K562 (cell line): ENCODE measurements around the gene DENND1A. TPM values are rescaled to one million over a fixed set of nuclear protein-coding genes. Genes with fewer than 3 reads are reported as not detected.

Experiments used
- ASH1L ChIP-seq: fragments of 450-650 bp; IDR thresholded peaks from 2 replicates; pipeline ENCODE4 v1.6.1; 2018; ENCODE audit warnings: borderline replicate concordance, mild to moderate bottlenecking, low read depth; ENCODE audit not compliant: partially characterized antibody
- BHLHE40 ChIP-seq: IDR thresholded peaks from 2 replicates; pipeline ENCODE4 v1.6.1; 2011; ENCODE audit warnings: low read length, improper control_type of control experiment
- CREM ChIP-seq: IDR thresholded peaks from 2 replicates; pipeline ENCODE4 v1.6.1; 2014; ENCODE audit warnings: antibody characterized with exemption, low read depth
- ETV5 ChIP-seq: sonication (generic); formaldehyde crosslinking; IDR thresholded peaks from 2 replicates; pipeline ENCODE4 v1.4.0; 2020; ENCODE audit warnings: low read depth, mild to moderate bottlenecking, missing genetic modification reagents
- FOSL1 ChIP-seq: fragments of 200-800 bp; sonication (Bioruptor generic); conservative IDR thresholded peaks from 2 replicates; pipeline ENCODE4 v1.6.1; 2016; ENCODE audit warnings: missing genetic modification characterization, missing compliant biosample characterization
- FOXA3 ChIP-seq, 2 experiments: fragments of 450-650 bp in 1 of 2; sonication (generic) in 1 of 2; formaldehyde crosslinking; IDR thresholded peaks in 1 of 2; conservative IDR thresholded peaks in 1 of 2; 2 replicates each; pipeline versions ENCODE4 v1.4.0 to v1.8.0; 2020 to 2022; ENCODE audit warnings: mild to moderate bottlenecking in 2 of 2, missing genetic modification reagents in 1 of 2
- GTF2E2 ChIP-seq: fragments of 200-800 bp; sonication (Bioruptor generic); IDR thresholded peaks from 2 replicates; pipeline ENCODE4 v1.6.1; 2016; ENCODE audit warnings: missing genetic modification characterization, missing compliant biosample characterization
- MAZ ChIP-seq, 2 experiments: fragments of 450-650 bp in 1 of 2; sonication (generic) in 1 of 2; formaldehyde crosslinking; IDR thresholded peaks in 1 of 2; conservative IDR thresholded peaks in 1 of 2; 2 replicates each; pipeline versions ENCODE4 v1.4.0 to v1.5.0; 2020; ENCODE audit warnings: mild to moderate bottlenecking in 1 of 2, missing genetic modification reagents in 1 of 2
- NCOA6 ChIP-seq: fragments of 450-650 bp; IDR thresholded peaks from 2 replicates; pipeline ENCODE4 v1.6.1; 2017; ENCODE audit warnings: mild to moderate bottlenecking
- NFIC ChIP-seq: fragments of 450-650 bp; IDR thresholded peaks from 2 replicates; pipeline ENCODE4 v1.6.1; 2017; ENCODE audit warnings: mild to moderate bottlenecking, inconsistent platforms
- SAFB ChIP-seq: fragments of 200-400 bp; formaldehyde crosslinking; IDR thresholded peaks from 2 replicates; pipeline ENCODE4 v1.6.1; 2017; ENCODE audit warnings: low read depth, low read length, borderline replicate concordance
- SMC3 ChIP-seq: conservative IDR thresholded peaks from 2 replicates; pipeline ENCODE4 v1.6.1; 2011; ENCODE audit warnings: low read depth, low read length, improper control_type of control experiment; ENCODE audit not compliant: insufficient read depth
- SRF ChIP-seq, 2 experiments: fragments of 250-450, 450-650 bp in 1 of 2; sonication (Bioruptor Pico) in 1 of 2; sonication (generic) in 1 of 2; formaldehyde crosslinking; IDR thresholded peaks; 2 replicates each; pipeline versions ENCODE4 v1.5.0 to v1.5.1; 2020 to 2022; ENCODE audit warnings: mild to moderate bottlenecking in 1 of 2, missing genetic modification reagents in 1 of 2
- ZBTB17 ChIP-seq: fragments of 450-650 bp; formaldehyde crosslinking; IDR thresholded peaks from 2 replicates; pipeline ENCODE4 v1.4.0; 2020; ENCODE audit warnings: mild to moderate bottlenecking
- ZBTB7A ChIP-seq: IDR thresholded peaks from 2 replicates; pipeline ENCODE4 v1.6.1; 2011; ENCODE audit warnings: low read depth, mild to moderate bottlenecking, low read length, moderate library complexity, borderline replicate concordance; ENCODE audit not compliant: control insufficient read depth
- polyA plus RNA-seq, 8 experiments: library from polyadenylated mRNA; depleted of rRNA in 4 of 8; stranded (reverse) in 5 of 8; unstranded in 3 of 8; fragments of >200 nt; fragmentation: Nextera tagmentation in 2 of 8; fragmentation: Illumina TruSeq in 1 of 8; extraction: Ambion mirVana in 2 of 8; extraction: Trizol in 1 of 8; gene quantifications; 2 replicates each; pipeline versions ENCODE4 v1.2.1 to v1.2.3, GENCODE V29; 2011 to 2014; ENCODE audit warnings: inconsistent platforms in 1 of 8, missing spikeins in 1 of 8
- total RNA-seq, 7 experiments: library from RNA; depleted of rRNA in 6 of 7; stranded (reverse); fragments of >200 nt in 6 of 7; fragmentation: Illumina TruSeq in 2 of 7; extraction: Trizol in 2 of 7; gene quantifications; 2 replicates each; pipeline versions ENCODE4 v1.2.1 to v1.2.3, GENCODE V29; 2011 to 2021; ENCODE audit warnings: low replicate concordance in 1 of 7
- TF ChIP-seq, protein P1 (sequence below), 2 experiments: IDR thresholded peaks; 2 replicates each; pipeline ENCODE4 v1.6.1; 2012; ENCODE audit warnings: improper control_type of control experiment in 2 of 2, low read depth in 2 of 2, low read length in 2 of 2, borderline replicate concordance in 1 of 2
- TF ChIP-seq, protein P2 (sequence below): fragments of 250-450 bp; sonication (Bioruptor Pico); IDR thresholded peaks from 2 replicates; pipeline ENCODE4 v1.5.0; 2020; ENCODE audit warnings: mild to moderate bottlenecking, borderline replicate concordance
- TF ChIP-seq, protein P3 (sequence below), 2 experiments: fragments of 450-650 bp; IDR thresholded peaks; 2 replicates each; pipeline ENCODE4 v1.6.1; 2018; ENCODE audit warnings: mild to moderate bottlenecking in 2 of 2, low read depth in 1 of 2; ENCODE audit not compliant: partially characterized antibody in 2 of 2

The DENND1A gene
- total and polyA plus RNA-seq, 9 of the 15 experiments (the other 6 are each of a cell fraction or from before 2014, with no cell fraction given) = 7.6 to 29.5 (median 15.7) TPM

DNA sequence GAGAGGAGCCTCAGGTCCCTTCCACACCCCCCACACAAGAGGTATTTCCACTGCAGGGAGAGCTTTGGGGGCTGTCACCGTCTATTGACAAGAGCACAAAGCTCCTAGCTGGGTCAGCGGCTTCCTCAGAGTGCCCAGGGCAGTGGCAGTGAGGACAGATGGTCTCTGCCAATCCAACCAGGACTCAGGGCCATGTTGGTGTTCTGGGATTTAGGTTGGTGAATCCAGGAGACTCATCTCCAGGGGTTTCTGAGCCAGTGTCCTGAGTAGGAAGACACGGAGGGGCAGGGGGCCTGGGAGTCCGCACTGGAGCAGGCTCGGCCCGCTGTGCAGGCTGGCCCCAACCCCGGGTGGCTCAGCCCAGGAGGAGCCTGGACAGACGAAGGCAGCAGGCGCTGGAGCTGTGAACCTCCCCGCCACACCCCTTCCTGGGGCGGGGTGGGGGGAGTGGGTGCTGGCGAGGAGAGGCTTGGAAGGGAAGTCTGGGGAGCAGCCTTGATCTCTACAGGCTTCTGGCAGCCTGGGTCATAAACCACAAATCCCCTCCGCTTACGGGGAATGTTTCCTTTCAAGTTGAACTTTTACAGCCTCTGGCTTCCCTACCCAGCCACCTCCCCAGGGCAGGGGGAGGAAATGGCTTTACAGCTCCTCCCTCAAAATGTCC is 554.3 kb downstream of the DENND1A start (continued):
- TF ChIP-seq ZBTB7A = no peak
- TF ChIP-seq SAFB = no peak
- TF ChIP-seq ETV5 (CRISPR knock-in tag) = no peak
- no peak for TF ChIP-seq NFIC
- TF ChIP-seq, protein P1, sequence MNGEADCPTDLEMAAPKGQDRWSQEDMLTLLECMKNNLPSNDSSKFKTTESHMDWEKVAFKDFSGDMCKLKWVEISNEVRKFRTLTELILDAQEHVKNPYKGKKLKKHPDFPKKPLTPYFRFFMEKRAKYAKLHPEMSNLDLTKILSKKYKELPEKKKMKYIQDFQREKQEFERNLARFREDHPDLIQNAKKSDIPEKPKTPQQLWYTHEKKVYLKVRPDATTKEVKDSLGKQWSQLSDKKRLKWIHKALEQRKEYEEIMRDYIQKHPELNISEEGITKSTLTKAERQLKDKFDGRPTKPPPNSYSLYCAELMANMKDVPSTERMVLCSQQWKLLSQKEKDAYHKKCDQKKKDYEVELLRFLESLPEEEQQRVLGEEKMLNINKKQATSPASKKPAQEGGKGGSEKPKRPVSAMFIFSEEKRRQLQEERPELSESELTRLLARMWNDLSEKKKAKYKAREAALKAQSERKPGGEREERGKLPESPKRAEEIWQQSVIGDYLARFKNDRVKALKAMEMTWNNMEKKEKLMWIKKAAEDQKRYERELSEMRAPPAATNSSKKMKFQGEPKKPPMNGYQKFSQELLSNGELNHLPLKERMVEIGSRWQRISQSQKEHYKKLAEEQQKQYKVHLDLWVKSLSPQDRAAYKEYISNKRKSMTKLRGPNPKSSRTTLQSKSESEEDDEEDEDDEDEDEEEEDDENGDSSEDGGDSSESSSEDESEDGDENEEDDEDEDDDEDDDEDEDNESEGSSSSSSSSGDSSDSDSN (IDR thresholded peaks at IDR 0.05; ENCODE audit: borderline replicate concordance in 1 of 2, low read depth in 2 of 2, low read length in 2 of 2) = no peak
- TF ChIP-seq SRF (CRISPR knock-in tag; IDR thresholded peaks at IDR 0.05) = 0 out of 4 replicates have a peak, but pooled peaks of 1 of the 2 experiments have one; percentile 31
- no peak for TF ChIP-seq SMC3
- no peak for TF ChIP-seq FOSL1 (tag)
- no peak for TF ChIP-seq ASH1L
- TF ChIP-seq MAZ (CRISPR knock-in tag; conservative IDR thresholded peaks at IDR 0.05 in 1 of 2, IDR thresholded peaks at IDR 0.05 in 1 of 2) = peak; percentile 83 to 88
- TF ChIP-seq BHLHE40 = no peak
- TF ChIP-seq FOXA3 (CRISPR knock-in tag; conservative IDR thresholded peaks at IDR 0.05 in 1 of 2, IDR thresholded peaks at IDR 0.05 in 1 of 2) = no peak; a peak in 1 of 4 replicates
- TF ChIP-seq, protein P2, sequence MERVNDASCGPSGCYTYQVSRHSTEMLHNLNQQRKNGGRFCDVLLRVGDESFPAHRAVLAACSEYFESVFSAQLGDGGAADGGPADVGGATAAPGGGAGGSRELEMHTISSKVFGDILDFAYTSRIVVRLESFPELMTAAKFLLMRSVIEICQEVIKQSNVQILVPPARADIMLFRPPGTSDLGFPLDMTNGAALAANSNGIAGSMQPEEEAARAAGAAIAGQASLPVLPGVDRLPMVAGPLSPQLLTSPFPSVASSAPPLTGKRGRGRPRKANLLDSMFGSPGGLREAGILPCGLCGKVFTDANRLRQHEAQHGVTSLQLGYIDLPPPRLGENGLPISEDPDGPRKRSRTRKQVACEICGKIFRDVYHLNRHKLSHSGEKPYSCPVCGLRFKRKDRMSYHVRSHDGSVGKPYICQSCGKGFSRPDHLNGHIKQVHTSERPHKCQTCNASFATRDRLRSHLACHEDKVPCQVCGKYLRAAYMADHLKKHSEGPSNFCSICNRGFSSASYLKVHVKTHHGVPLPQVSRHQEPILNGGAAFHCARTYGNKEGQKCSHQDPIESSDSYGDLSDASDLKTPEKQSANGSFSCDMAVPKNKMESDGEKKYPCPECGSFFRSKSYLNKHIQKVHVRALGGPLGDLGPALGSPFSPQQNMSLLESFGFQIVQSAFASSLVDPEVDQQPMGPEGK = no peak
- TF ChIP-seq NCOA6 = no peak
- TF ChIP-seq, protein P3, sequence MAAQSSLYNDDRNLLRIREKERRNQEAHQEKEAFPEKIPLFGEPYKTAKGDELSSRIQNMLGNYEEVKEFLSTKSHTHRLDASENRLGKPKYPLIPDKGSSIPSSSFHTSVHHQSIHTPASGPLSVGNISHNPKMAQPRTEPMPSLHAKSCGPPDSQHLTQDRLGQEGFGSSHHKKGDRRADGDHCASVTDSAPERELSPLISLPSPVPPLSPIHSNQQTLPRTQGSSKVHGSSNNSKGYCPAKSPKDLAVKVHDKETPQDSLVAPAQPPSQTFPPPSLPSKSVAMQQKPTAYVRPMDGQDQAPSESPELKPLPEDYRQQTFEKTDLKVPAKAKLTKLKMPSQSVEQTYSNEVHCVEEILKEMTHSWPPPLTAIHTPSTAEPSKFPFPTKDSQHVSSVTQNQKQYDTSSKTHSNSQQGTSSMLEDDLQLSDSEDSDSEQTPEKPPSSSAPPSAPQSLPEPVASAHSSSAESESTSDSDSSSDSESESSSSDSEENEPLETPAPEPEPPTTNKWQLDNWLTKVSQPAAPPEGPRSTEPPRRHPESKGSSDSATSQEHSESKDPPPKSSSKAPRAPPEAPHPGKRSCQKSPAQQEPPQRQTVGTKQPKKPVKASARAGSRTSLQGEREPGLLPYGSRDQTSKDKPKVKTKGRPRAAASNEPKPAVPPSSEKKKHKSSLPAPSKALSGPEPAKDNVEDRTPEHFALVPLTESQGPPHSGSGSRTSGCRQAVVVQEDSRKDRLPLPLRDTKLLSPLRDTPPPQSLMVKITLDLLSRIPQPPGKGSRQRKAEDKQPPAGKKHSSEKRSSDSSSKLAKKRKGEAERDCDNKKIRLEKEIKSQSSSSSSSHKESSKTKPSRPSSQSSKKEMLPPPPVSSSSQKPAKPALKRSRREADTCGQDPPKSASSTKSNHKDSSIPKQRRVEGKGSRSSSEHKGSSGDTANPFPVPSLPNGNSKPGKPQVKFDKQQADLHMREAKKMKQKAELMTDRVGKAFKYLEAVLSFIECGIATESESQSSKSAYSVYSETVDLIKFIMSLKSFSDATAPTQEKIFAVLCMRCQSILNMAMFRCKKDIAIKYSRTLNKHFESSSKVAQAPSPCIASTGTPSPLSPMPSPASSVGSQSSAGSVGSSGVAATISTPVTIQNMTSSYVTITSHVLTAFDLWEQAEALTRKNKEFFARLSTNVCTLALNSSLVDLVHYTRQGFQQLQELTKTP (IDR thresholded peaks at IDR 0.05; ENCODE audit: low read depth in 1 of 2, partially characterized antibody in 2 of 2) = no peak
- TF ChIP-seq ZBTB17 (CRISPR knock-in tag) = peak; percentile 19; the same call in 1 of the 2 replicates
- TF ChIP-seq GTF2E2 = no peak
- TF ChIP-seq CREM = no peak
